ENCODE measurements around the gene PIK3R3. TPM values are rescaled to one million over a fixed set of nuclear protein-coding genes. Genes with fewer than 3 reads are reported as not detected.

The PIK3R3 gene
- total RNA-seq, 1 experiment from 2014 or later = 3.6 TPM

GRCh38 chr1:46137916-46138315 is 5.5 kb upstream of the PIK3R3 start:
- no peaks in the 10 kb centered on the region for H3K27me3 ChIP-seq (replicated peaks; ENCODE audit: control insufficient read depth, insufficient read depth, low read length)
- no peak overlapping the region for H3K4me3 ChIP-seq (ENCODE audit: low read depth, low read length)
- ChIA-PET CTCF (no interaction called here), POLR2A (no interaction called here)
- H3K27me3 Mint-ChIP-seq (ENCODE audit: insufficient read depth, unreplicated experiment) = peaks cover 9% of the 10 kb centered on the region
- no peak overlapping the region for H3K27ac Mint-ChIP-seq (ENCODE audit: unreplicated experiment)
- H3K36me3 Mint-ChIP-seq (ENCODE audit: insufficient read depth, unreplicated experiment) = peaks cover 3% of the 10 kb centered on the region
- TF ChIP-seq, protein P1, sequence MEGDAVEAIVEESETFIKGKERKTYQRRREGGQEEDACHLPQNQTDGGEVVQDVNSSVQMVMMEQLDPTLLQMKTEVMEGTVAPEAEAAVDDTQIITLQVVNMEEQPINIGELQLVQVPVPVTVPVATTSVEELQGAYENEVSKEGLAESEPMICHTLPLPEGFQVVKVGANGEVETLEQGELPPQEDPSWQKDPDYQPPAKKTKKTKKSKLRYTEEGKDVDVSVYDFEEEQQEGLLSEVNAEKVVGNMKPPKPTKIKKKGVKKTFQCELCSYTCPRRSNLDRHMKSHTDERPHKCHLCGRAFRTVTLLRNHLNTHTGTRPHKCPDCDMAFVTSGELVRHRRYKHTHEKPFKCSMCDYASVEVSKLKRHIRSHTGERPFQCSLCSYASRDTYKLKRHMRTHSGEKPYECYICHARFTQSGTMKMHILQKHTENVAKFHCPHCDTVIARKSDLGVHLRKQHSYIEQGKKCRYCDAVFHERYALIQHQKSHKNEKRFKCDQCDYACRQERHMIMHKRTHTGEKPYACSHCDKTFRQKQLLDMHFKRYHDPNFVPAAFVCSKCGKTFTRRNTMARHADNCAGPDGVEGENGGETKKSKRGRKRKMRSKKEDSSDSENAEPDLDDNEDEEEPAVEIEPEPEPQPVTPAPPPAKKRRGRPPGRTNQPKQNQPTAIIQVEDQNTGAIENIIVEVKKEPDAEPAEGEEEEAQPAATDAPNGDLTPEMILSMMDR (IDR thresholded peaks at IDR 0.05; ENCODE audit: insufficient read depth in 1 of 2, low read depth in 1 of 2, low read length in 1 of 2, severe bottlenecking in 1 of 2, unreplicated experiment in 1 of 2) = no peak
- DNase-seq = no peak
- H3K9me3 ChIP-seq = no peaks in the 10 kb centered on the region
- no peak overlapping the region for H3K4me3 Mint-ChIP-seq (ENCODE audit: unreplicated experiment)
- no TSS peak for BruUV-seq (replicated peaks)
- H3K4me1 ChIP-seq = no peaks in the 10 kb centered on the region
- intact Hi-C loops (cut with micrococcal nuclease; ENCODE audit: unreplicated experiment) = no loop called here
- no peaks in the 10 kb centered on the region for H3K9me3 Mint-ChIP-seq (ENCODE audit: unreplicated experiment)
- no peaks in the 10 kb centered on the region for H3K4me1 Mint-ChIP-seq (ENCODE audit: low read depth, unreplicated experiment)
- H3K36me3 ChIP-seq (ENCODE audit: control insufficient read depth, insufficient read depth, low read length) = no peaks in the 10 kb centered on the region

GRCh38 chr1:46136711-46137110 is 4.3 kb upstream of the PIK3R3 start:
- CTCF ChIA-PET = no interaction called here
- Mint-ChIP-seq H3K9me3 (ENCODE audit: unreplicated experiment) (no peaks in the 10 kb centered on the region), H3K4me3 (ENCODE audit: unreplicated experiment) (no peak overlapping the region), H3K27me3 (ENCODE audit: insufficient read depth, unreplicated experiment) (peaks cover 9% of the 10 kb centered on the region), H3K27ac (ENCODE audit: unreplicated experiment) (no peak overlapping the region), H3K36me3 (ENCODE audit: insufficient read depth, unreplicated experiment) (peaks cover 14% of the 10 kb centered on the region), H3K4me1 (ENCODE audit: low read depth, unreplicated experiment) (no peaks in the 10 kb centered on the region)
- no peak for DNase-seq
- H3K27me3 ChIP-seq (replicated peaks; ENCODE audit: control insufficient read depth, insufficient read depth, low read length) = no peaks in the 10 kb centered on the region
- POLR2A ChIA-PET = no interaction called here
- H3K36me3 ChIP-seq (ENCODE audit: control insufficient read depth, insufficient read depth, low read length) = no peaks in the 10 kb centered on the region
- TF ChIP-seq, protein P1 (IDR thresholded peaks at IDR 0.05; ENCODE audit: insufficient read depth in 1 of 2, low read depth in 1 of 2, low read length in 1 of 2, severe bottlenecking in 1 of 2, unreplicated experiment in 1 of 2) = no peak
- no peak overlapping the region for H3K4me3 ChIP-seq (ENCODE audit: low read depth, low read length)
- H3K9me3 ChIP-seq = no peaks in the 10 kb centered on the region
- H3K4me1 ChIP-seq = no peaks in the 10 kb centered on the region
- intact Hi-C loops (cut with micrococcal nuclease; ENCODE audit: unreplicated experiment) = no loop called here
- no TSS peak for BruUV-seq (replicated peaks)

DNA sequence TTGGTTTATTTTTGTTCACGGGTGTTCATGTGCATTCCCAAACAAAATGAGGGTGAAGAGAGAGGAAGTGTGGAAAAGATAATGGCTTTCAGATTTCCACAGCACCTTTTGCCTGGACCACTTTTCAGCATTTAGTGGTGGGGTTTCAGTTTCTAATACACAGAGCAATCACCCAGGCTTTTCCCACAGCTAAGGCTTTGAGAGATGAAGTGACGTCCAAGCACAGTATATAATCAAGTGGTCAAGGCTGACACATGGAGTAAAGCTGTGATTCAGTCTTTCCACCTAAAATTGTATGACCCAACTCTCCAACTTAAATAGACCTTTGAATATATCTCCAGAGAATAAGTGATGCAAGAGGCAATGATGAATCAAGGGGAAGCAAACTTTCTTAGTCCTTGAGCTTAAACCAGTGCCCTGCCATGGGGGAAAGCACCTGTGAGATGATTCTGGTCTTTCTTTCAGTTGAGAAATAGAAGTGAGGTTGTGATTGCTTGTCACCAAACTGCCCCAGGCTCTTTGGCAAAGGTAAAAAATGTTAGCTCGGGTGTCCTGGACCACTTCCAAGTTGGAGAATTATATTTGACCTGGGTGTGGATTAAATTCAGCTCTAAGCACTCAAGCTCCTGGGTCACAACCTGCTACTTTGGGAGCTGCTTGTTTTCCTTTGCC is 2.4 kb upstream of the PIK3R3 start:
- Mint-ChIP-seq H3K9me3 (ENCODE audit: unreplicated experiment) (no peaks in the 10 kb centered on the region), H3K4me1 (ENCODE audit: low read depth, unreplicated experiment) (no peaks in the 10 kb centered on the region), H3K27me3 (ENCODE audit: insufficient read depth, unreplicated experiment) (peaks cover 6% of the 10 kb centered on the region), H3K4me3 (ENCODE audit: unreplicated experiment) (no peak overlapping the region), H3K27ac (ENCODE audit: unreplicated experiment) (no peak overlapping the region), H3K36me3 (ENCODE audit: insufficient read depth, unreplicated experiment) (peaks cover 14% of the 10 kb centered on the region)
- ChIA-PET CTCF (interaction anchor here (0.7 kb wide), 1 partner anchor 110 kb away, joined by 3 read pairs; no protein-coding TSS in a partner anchor), POLR2A (no interaction called here)
- H3K27me3 ChIP-seq (replicated peaks; ENCODE audit: control insufficient read depth, insufficient read depth, low read length) = no peaks in the 10 kb centered on the region
- intact Hi-C loops (cut with micrococcal nuclease; ENCODE audit: unreplicated experiment) = no loop called here
- H3K36me3 ChIP-seq (ENCODE audit: control insufficient read depth, insufficient read depth, low read length) = no peaks in the 10 kb centered on the region
- TF ChIP-seq, protein P1 (IDR thresholded peaks at IDR 0.05; ENCODE audit: insufficient read depth in 1 of 2, low read depth in 1 of 2, low read length in 1 of 2, severe bottlenecking in 1 of 2, unreplicated experiment in 1 of 2) = no peak
- H3K4me3 ChIP-seq (ENCODE audit: low read depth, low read length) = no peak overlapping the region
- no peaks in the 10 kb centered on the region for H3K4me1 ChIP-seq
- H3K9me3 ChIP-seq = no peaks in the 10 kb centered on the region
- DNase-seq = no peak
- BruUV-seq (replicated peaks) = no TSS peak
